ENCODE measurements around the gene CDK7.

Gene CDK7

DNA sequence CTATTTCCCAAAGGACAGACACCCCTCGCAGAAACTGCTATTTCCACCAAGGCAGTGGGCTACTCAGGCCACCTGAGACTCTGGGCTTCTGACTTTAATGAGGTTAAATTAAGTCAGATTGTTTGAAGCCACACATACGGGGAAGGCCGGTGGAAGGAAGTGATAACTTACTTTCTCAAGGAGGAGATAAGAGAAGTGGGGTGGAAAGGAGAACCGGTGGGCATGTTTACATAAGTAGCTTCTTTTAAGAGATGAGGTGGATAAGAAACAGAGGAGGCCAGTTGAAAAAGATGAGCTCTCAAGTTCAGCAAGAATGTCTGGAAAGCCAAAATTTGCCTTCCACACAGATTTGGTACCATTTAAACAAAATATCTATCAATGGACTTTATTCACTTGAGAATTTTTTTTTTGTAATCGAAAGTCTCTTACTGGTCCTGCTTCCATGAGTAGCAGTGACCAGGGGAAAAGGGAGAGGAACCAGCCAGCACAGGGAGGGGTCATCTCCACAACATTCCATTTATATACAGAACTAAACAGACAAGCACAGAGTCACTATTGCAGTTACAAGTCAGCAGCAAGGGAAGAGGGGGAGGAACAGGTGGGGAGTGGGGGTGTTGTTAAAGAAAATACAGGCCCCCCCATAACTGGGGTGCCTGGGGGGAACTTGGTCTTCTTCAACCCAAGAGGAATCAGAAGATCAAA is 77.9 kb downstream of the CDK7 start:
- H3K27me3 ChIP-seq: no peaks in the 10 kb centered on the region
- no peak overlapping the region for H3K4me3 ChIP-seq
- no peak for TF ChIP-seq Cebpa-rat (IDR thresholded peaks at IDR 0.05)
- H3K27ac ChIP-seq: peak overlapping the region in 1 of 11 experiments; percentile 26; a peak in 2 of 22 replicates
- no peaks in the 10 kb centered on the region for H4K20me1 ChIP-seq
- peaks cover 40 to 65% (median 49%) of the 10 kb centered on the region in 11 experiments for H3K36me3 ChIP-seq
- H3K4me1 ChIP-seq: peaks cover 0 to 30% (median 11%) of the 10 kb centered on the region in 10 experiments; a peak in 11 of 20 replicates
- peaks cover 18 to 31% (median 22%) of the 10 kb centered on the region in 11 experiments for H3K9me3 ChIP-seq (replicated peaks in 1 of 11)
- peak overlapping the region in 2 of 11 experiments; percentile 12 to 29; a peak in 4 of 22 replicates for H3K4me2 ChIP-seq
- H3K9ac ChIP-seq: no peak overlapping the region

DNA sequence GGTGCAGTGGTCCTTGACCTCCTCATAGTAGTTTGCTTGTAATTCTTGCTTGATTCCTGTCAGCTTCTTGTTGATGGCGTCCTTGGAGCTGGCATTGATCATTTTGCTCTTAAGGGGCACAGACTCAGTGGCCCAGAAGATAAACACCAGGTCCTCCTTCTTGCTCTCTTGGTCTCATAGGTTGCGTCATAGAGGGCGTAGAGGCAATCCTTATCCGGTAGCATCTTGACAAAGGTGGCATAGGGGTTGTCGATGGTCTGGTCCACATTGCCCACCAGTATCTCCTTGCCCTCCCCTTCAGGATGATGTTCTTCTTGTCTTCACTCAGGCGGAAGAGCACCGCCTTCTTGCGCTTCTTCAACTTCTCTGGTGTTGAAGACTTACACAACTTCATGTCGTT is 78.7 kb downstream of the CDK7 start:
- no peak overlapping the region for H3K4me3 ChIP-seq
- peak in 3 of 11 experiments; percentile 19 to 48 (median 27); a peak in 2 of 22 replicates for TF ChIP-seq Cebpa-rat (IDR thresholded peaks at IDR 0.05)
- peaks cover 35 to 58% (median 45%) of the 10 kb centered on the region in 11 experiments for H3K36me3 ChIP-seq
- H3K4me2 ChIP-seq: no peak overlapping the region; a peak in 1 of 22 replicates
- no peak overlapping the region for H3K9ac ChIP-seq
- H3K4me1 ChIP-seq: peaks cover 0 to 38% (median 17%) of the 10 kb centered on the region in 10 experiments; a peak in 11 of 20 replicates
- peak overlapping the region in 2 of 11 experiments; percentile 20 to 26; a peak in 2 of 22 replicates for H3K27ac ChIP-seq
- no peaks in the 10 kb centered on the region for H4K20me1 ChIP-seq
- H3K27me3 ChIP-seq: no peaks in the 10 kb centered on the region
- peaks cover 18 to 28% (median 21%) of the 10 kb centered on the region in 11 experiments for H3K9me3 ChIP-seq (replicated peaks in 1 of 11)

DNA sequence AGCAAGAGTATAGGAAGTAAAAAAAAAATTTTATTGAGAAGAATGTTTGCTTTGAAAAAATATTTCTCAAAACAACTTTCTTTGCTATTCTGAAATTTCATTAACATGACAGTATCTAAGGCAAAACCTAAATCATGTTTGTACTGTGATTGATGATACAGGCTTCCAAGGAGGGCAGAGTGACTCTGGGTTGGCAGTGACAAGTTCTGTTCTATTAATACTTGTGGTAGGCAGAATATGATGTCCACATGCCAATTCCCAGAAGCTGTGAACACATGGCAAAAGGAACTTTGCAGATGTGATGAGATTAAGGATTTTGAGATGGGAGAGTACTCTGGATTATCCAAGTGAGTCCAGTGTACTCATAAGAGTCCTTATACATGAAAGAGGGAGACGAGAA is 81.3 kb downstream of the CDK7 start:
- no peak overlapping the region for H3K4me2 ChIP-seq
- H3K4me1 ChIP-seq: peaks cover 0 to 43% (median 18%) of the 10 kb centered on the region in 10 experiments; a peak in 11 of 20 replicates
- no peaks in the 10 kb centered on the region for H3K27me3 ChIP-seq
- no peaks in the 10 kb centered on the region for H4K20me1 ChIP-seq
- H3K4me3 ChIP-seq: no peak overlapping the region
- H3K9ac ChIP-seq: no peak overlapping the region
- no peak for TF ChIP-seq Cebpa-rat (IDR thresholded peaks at IDR 0.05)
- H3K9me3 ChIP-seq (replicated peaks in 1 of 11): peaks cover 0 to 4% (median 0%) of the 10 kb centered on the region in 11 experiments; a peak in 6 of 22 replicates
- peaks cover 25 to 56% (median 35%) of the 10 kb centered on the region in 11 experiments; a peak in 21 of 22 replicates for H3K36me3 ChIP-seq
- H3K27ac ChIP-seq: peak overlapping the region in 5 of 11 experiments; percentile 56 to 71 (median 62); a peak in 8 of 22 replicates

DNA sequence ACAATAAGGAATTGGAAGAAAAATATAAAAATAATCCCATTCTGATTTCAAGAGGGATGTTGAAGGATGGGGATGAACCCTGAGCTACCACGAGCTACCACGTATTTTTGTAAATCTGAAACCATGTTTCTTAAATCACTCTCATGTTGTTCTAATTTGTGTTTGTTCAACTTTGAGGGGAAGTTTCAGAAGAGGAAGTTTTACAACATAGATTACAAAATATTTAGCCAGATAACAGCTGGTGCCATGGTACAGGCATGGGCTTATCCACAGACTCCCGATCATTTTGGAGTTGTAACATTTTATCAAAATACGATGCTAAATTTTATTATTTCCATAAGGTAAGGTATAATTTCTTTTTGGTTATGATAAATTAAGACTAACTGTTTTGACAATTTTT is 82.7 kb downstream of the CDK7 start:
- Histone ChIP-seq H4K20me1 (no peaks in the 10 kb centered on the region), H3K27ac (peak overlapping the region in 9 of 11 experiments; percentile 27 to 71 (median 61); a peak in 17 of 22 replicates), H3K4me1 (peaks cover 0 to 38% (median 17%) of the 10 kb centered on the region in 10 experiments; a peak in 11 of 20 replicates), H3K9me3 (replicated peaks in 1 of 11) (no peaks in the 10 kb centered on the region), H3K4me2 (peak overlapping the region in 8 of 11 experiments; percentile 8 to 60 (median 32); a peak in 12 of 22 replicates), H3K36me3 (peaks cover 24 to 48% (median 30%) of the 10 kb centered on the region in 11 experiments; a peak in 21 of 22 replicates), H3K4me3 (no peak overlapping the region), H3K9ac (peak overlapping the region in 1 of 11 experiments; percentile 43; a peak in 1 of 22 replicates), H3K27me3 (no peaks in the 10 kb centered on the region)
- TF ChIP-seq Cebpa-rat (IDR thresholded peaks at IDR 0.05): peak in 1 of 11 experiments; percentile 31; a peak in 2 of 22 replicates

DNA sequence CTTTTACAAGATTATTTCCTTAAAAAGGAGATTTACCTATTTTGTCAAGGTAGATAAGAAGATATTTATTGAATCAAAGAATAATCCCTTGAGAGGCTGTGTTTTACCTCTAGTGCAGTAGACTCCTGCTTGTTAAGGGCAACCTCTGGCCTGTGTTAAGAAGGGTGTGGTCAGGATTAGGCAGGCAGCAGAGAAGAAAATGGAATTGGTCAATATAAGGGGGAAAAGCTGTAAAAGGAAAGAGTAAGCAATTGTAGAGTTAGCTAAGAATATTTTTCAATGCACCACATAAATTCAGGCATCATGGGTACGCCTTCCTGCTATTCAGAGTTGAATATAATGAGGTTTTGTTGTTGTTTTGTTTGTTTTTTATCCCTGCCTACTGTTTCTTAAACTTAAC is 91.7 kb downstream of the CDK7 start:
- H3K4me1 ChIP-seq: peaks cover 0 to under 1% (median under 1%) of the 10 kb centered on the region in 10 experiments; a peak in 5 of 20 replicates
- H3K4me3 ChIP-seq: no peak overlapping the region
- peaks cover 0 to 4% (median 0%) of the 10 kb centered on the region in 11 experiments; a peak in 2 of 22 replicates for H3K36me3 ChIP-seq
- TF ChIP-seq Cebpa-rat (IDR thresholded peaks at IDR 0.05): no peak
- no peaks in the 10 kb centered on the region for H4K20me1 ChIP-seq
- H3K9ac ChIP-seq: no peak overlapping the region
- no peak overlapping the region for H3K4me2 ChIP-seq
- no peaks in the 10 kb centered on the region for H3K27me3 ChIP-seq
- no peak overlapping the region for H3K27ac ChIP-seq
- H3K9me3 ChIP-seq (replicated peaks in 1 of 11): no peaks in the 10 kb centered on the region

All from BLaER1 treated with 17β-estradiol and CSF1 and Interleukin-3, amounts not matched to agents 10 nM and 100 nM (cell line).